GM12878 (cell line): ENCODE results near the gene GABARAPL2. TPM values are rescaled to one million over a fixed set of nuclear protein-coding genes. Genes with fewer than 3 reads are reported as not detected.
A peak's percentile ranks its signal among the peaks of the same experiment; 100 is the strongest.

Experiments used
- CUX1 ChIP-seq: IDR thresholded peaks from 2 replicates; pipeline ENCODE4 v1.6.1; 2012; ENCODE audit warnings: improper control_type of control experiment, low read depth, low read length; ENCODE audit not compliant: insufficient replicate concordance
- E2F8 ChIP-seq: fragments of 450-650 bp; IDR thresholded peaks from 2 replicates; pipeline ENCODE4 v1.6.1; 2018; ENCODE audit warnings: mild to moderate bottlenecking, low read depth, moderate library complexity; ENCODE audit not compliant: partially characterized antibody
- EZH2 ChIP-seq: IDR thresholded peaks from 2 replicates; pipeline ENCODE4 v1.6.1; 2012; ENCODE audit warnings: low read depth, mild to moderate bottlenecking, control low read depth, inconsistent platforms, low read length, borderline replicate concordance; ENCODE audit not compliant: control insufficient read depth
- KDM1A ChIP-seq: fragments of 200-600 bp; sonication (generic); IDR thresholded peaks from 2 replicates; pipeline ENCODE4 v1.6.1; 2016; ENCODE audit warnings: borderline replicate concordance
- POU2F2 ChIP-seq: IDR thresholded peaks from 3 replicates; pipeline ENCODE4 v1.6.1; 2011; ENCODE audit warnings: low read depth, mild to moderate bottlenecking, low read length, borderline replicate concordance
- RUNX3 ChIP-seq: IDR thresholded peaks from 2 replicates; pipeline ENCODE4 v1.6.1; 2012; ENCODE audit warnings: low read length, inconsistent platforms
- YY1 ChIP-seq: IDR thresholded peaks from 2 replicates; pipeline ENCODE4 v1.6.1; 2011; ENCODE audit warnings: low read depth, mild to moderate bottlenecking, low read length
- polyA plus RNA-seq, 11 experiments: library from polyadenylated mRNA; depleted of rRNA in 4 of 11; unstranded in 6 of 11; stranded (reverse) in 5 of 11; fragments of >200 nt; fragmentation: Nextera tagmentation in 4 of 11; fragmentation: Illumina TruSeq in 1 of 11; extraction: Ambion mirVana in 4 of 11; extraction: Trizol in 1 of 11; gene quantifications; 1 replicate in 1 of 11; 2 replicates in 10 of 11; pipeline versions ENCODE4 v1.2.1 to v1.2.3, GENCODE V29; 2011 to 2016; ENCODE audit warnings: inconsistent platforms in 2 of 11, missing spikeins in 2 of 11, low read depth in 1 of 11
- total RNA-seq, 4 experiments: library from RNA; depleted of rRNA in 3 of 4; stranded (reverse); fragments of >200 nt in 3 of 4; fragmentation: Illumina TruSeq in 1 of 4; extraction: Trizol in 1 of 4; gene quantifications; 2 replicates each; pipeline versions ENCODE4 v1.2.1 to v1.2.3, GENCODE V29; 2013 to 2021
- TF ChIP-seq, protein P1 (sequence below): fragments of 450-650 bp; IDR thresholded peaks from 2 replicates; pipeline ENCODE4 v1.6.1; 2017; ENCODE audit warnings: mild to moderate bottlenecking, low read depth, inconsistent platforms; ENCODE audit not compliant: poor library complexity, severe bottlenecking

GABARAPL2 gene
- total and polyA plus RNA-seq, 10 of the 15 experiments (the other 5 are each of a cell fraction or from before 2014, with no cell fraction given), result 61.9 to 359 (median 128) TPM

- TF ChIP-seq, protein P1, sequence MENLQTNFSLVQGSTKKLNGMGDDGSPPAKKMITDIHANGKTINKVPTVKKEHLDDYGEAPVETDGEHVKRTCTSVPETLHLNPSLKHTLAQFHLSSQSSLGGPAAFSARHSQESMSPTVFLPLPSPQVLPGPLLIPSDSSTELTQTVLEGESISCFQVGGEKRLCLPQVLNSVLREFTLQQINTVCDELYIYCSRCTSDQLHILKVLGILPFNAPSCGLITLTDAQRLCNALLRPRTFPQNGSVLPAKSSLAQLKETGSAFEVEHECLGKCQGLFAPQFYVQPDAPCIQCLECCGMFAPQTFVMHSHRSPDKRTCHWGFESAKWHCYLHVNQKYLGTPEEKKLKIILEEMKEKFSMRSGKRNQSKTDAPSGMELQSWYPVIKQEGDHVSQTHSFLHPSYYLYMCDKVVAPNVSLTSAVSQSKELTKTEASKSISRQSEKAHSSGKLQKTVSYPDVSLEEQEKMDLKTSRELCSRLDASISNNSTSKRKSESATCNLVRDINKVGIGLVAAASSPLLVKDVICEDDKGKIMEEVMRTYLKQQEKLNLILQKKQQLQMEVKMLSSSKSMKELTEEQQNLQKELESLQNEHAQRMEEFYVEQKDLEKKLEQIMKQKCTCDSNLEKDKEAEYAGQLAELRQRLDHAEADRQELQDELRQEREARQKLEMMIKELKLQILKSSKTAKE, result peak; percentile 19
- TF ChIP-seq POU2F2, result peak; percentile 65; the same call in 1 of the 3 replicates
- TF ChIP-seq YY1, result peak; percentile 39; the same call in 1 of the 2 replicates
- TF ChIP-seq EZH2, result no peak
- peak; percentile 42 for TF ChIP-seq RUNX3
- TF ChIP-seq CUX1, result no peak
- no peak for TF ChIP-seq KDM1A
- no peak for TF ChIP-seq E2F8
Measured at GRCh38 chr16:75555213-75555706, 10.9 kb upstream of the GABARAPL2 start (continued).
